H54 (cell line): ENCODE measurements around the gene CIP2A.
"Not testable (repeated sequence)": the region's sequence is repeated elsewhere in the genome, so short reads cannot be mapped to it uniquely, and the experiment has no call there.

ENCODE experiments used
- DNase-seq: peaks from one replicate; pipeline ENCODE4 v3.0.0; 2011; ENCODE audit warnings: low spot score, mixed read lengths; ENCODE audit not compliant: insufficient read length
- FAIRE-seq: peaks from 3 replicates; lab custom pipeline; 2011; peaks lifted over from hg19 to GRCh38; lab: Jason Lieb, UNC
- POLR2A ChIP-seq: IDR thresholded peaks from 2 replicates; pipeline ENCODE4 v1.6.1; 2011; ENCODE audit warnings: low read depth, mild to moderate bottlenecking, low read length

Gene CIP2A

DNA sequence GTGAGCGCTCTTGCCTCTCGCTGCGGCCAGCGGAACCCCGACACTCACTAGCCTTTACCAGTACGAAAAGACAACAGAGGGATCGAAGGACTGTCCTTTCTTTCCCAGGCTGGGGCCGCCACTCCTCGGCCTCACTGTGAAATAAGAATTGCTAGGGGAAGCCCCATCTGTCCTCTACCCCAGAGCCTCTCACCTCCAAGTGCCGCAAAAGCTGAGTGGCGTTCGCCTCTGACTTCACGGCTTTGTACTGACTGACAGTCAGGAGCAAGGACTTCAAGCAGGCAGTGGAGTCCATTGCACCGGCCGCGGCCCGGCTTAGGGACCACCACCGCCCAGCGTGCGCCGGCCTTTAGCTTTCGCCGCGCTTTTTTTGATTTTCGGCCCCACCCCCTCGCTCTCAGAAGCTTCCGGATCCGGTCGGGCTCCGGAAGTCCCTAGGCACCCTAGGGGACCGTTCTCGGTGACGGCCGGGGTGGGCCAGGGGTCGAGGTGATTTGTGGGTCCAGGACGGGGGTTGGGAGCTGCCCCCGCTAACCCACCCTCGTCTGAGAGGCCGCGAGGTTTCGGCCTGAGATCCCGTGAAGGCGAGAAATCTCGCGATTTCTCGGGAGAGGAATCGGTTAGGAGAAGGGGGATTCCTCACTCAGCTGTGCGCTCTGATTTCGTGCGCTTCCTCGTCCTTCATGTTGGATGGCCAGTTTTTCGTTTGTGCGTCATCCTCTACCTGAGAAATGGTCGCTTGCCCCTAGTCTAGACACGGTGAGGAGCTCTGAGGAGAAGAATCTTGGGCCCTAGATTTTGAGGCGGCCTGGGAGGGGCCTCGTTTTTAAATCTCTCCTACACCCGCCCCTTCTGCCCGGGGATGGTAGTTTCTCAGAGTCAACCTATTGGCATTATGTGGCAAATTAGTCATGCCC is at the start of gene CIP2A, which contains the start of gene DZIP3:
Gene CIP2A, minus strand, starts transcription at position 358 of the 917 bp plus-strand sequence. Its CDS starts 63 bp downstream, at position 295.
Gene DZIP3, plus strand, starts transcription at position 642 of the 917 bp plus-strand sequence. CDS start 15,685 bp downstream, outside the sequence.
- DNase-seq (peak; percentile 73), FAIRE-seq (peak; percentile 98)
- peak; percentile 66 for TF ChIP-seq POLR2A

DNA sequence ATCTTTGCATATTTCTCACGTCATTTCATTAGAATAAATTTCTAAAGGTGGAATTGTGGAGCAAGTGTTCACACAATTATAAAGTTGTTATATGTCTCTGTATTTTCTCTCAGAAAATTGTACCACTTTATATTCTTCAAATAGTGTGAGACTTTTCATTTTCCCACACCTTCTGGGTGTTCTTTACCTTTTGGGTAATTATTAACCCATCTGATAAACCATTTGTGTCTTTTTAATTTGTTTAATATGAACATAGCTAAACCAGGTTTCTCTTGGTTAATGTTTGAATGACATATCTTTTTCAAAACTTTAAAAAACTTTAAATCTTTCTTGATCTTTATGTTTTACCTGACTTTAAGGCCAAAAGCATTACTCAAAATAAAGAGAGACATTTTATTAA is 40.7 kb upstream of the CIP2A start:
- no peak for DNase-seq
- TF ChIP-seq POLR2A: no peak
- no peak for FAIRE-seq

DNA sequence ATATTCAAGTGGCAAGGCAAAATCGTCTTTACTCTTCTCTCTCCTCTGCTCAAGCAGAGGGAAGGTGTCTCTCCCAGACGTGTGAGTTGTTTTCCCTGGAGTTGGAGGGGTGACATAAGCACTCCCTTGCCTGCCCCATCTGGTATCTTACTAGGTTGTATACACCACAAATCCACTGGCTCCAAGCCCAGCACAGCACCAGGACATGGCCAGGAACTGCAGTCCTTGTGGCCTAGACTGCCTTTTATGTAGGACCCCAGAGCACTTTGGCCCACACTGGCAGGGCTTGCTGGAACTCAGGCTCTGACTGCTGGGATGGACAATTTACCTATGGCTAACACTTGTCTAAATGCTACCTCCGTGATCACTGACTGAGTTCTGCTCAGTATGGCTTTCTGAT is 34.3 kb upstream of the CIP2A start:
- DNase-seq (no peak), FAIRE-seq (no peak)
- TF ChIP-seq POLR2A: no peak

DNA sequence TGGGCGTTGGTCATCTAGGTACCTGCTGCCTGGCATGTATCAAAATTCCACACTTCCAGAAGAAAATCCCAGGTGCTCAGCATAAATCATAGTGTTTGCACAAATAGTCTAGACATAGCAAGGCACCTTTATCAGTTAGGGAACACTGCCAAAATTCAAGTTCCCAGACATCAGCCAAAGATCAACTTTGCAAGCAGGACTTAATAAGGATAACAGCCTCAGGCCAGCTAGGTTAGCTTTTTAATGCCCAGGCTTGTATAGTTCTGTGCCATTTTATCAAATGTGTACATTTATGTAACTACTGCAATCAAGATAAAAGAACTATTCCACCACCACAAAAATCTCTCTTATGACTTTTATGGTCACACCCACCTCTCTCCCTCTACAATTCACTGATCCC is 31.0 kb upstream of the CIP2A start:
- no peak for TF ChIP-seq POLR2A
- FAIRE-seq (no peak), DNase-seq (no peak)

DNA sequence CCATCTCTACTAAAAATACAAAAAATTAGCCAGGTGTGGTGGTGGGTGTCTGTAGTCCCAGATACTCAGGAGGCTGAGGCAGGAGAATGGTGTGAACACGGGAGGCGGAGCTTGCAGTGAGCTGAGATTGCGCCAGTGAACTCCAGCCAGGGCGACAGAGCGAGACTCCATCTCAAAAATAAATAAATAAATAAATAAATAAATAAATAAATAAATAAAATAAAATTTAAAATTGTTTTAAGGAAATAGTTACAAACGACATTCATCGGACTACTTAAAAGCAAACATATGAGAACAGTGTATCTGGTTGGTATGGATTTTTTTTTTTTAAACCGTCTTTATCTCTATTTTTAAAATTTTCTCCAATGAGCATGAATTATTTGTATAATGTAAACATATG is 26.9 kb upstream of the CIP2A start:
- not testable (repeated sequence) for FAIRE-seq, DNase-seq

DNA sequence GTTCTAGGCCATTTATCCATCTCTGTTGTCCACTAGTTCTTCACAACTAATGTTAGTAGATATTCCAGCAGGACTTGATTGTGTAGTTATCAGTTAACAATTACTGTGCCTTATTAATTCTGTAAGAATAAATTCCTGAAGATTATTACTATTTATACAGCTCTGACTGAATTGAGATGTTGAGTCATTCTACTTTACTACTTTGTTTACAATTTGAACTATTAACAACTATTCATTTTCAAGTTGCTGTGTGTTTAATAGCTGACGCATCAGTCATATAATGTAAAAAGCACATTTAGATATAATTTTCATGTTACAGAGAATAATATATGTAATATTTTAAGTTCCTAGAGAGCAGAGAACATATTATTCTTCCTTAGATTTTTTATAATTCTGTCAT is 21.4 kb upstream of the CIP2A start:
- FAIRE-seq (no peak), DNase-seq (no peak)
- TF ChIP-seq POLR2A: no peak

DNA sequence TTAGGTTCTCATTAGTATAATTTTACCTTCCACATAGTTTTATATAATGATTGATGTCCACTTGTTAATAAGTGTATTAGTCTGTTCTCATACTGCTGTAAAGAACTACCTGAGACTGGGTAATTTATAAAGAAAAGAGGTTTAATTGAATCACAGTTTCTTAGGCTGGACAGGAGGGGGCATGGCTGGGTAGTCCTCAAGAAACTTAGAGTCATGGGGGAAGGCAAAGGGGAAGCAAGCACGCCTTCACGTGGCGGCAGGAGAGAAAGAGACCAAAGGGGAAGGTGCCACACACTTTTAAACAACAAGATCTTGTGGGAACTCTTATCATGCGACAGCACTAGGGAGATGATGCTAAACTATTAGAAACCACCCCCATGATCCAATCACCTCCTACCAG is 19.5 kb upstream of the CIP2A start:
- DNase-seq (no peak), FAIRE-seq (no peak)
- TF ChIP-seq POLR2A: no peak

DNA sequence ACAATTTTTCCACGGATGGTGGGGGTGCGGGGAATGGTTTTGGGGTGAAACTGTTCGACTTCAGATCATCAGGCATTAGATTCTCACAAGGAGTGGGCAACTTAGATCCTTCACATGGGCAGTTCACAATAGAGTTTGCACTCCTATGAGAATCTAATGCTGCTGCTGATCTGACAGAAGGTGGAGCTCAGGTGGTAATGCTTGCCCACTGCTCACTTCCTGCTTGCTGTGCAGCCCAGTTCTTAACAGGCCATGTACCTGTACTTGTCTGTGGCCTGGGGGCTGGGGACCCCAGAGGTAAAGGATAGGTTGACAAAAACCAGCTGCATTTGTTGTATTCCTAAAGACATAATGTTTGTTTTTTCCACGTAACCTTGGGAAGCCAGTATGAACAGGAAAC is 16.3 kb upstream of the CIP2A start:
- no peak for TF ChIP-seq POLR2A
- no peak for DNase-seq
- FAIRE-seq: no peak

DNA sequence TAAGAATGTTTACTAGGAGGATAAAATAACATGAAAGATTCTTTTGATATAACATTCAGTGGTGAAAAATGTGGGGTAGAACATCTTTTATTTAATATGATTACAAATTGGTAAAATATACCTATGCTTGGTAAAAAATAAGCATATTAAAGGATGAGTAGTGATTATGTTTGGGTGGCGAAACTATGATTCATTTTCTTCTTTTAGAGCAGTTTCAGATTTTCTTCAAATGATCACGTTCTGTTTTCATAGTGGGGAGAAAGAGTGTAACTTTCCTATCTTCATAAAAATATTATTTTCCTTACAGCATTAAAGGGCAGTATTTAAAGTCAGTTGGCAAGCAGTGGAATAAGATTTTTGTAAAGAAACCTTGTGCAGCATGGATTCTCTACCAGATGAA is 15.8 kb upstream of the CIP2A start:
- TF ChIP-seq POLR2A: no peak
- FAIRE-seq (no peak), DNase-seq (no peak)

DNA sequence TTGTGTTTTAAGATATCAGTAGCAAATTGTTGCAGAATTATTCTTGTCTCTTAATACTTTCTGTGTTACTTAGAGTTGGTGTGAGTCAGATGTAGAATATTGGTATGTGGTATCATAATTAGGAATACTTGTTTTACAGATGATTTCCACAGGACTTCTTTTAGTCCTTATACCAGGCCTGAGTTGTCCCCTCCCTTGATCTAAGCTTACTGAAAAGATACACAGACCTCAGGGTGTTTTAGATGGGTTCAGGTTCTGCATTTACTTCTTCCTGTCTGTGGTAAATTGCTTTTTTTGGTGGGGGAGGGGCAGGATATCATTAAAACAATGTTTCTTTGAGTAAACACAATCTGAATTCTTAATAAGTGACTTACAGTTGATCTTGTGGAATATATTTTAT is 14.5 kb upstream of the CIP2A start:
- TF ChIP-seq POLR2A: no peak
- FAIRE-seq (peak; percentile 50), DNase-seq (no peak)

DNA sequence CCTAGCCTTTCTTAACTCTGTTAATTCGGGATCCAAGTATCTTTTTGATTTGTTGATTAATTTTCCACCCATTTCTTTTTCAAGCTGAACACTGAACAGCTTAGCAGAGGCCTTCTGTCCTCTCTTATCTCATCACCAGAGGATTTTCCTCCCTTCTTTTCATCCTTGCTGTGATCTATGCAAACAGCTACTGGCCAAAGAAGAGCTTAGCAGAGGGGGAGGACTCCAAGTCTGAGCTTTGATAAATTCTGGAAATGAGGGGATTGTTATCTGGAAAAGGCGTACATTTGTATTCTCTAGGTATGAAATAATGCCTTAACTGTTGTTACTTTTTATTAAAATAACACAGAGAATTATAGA is 13.7 kb upstream of the CIP2A start:
- FAIRE-seq (no peak), DNase-seq (no peak)
- no peak for TF ChIP-seq POLR2A

DNA sequence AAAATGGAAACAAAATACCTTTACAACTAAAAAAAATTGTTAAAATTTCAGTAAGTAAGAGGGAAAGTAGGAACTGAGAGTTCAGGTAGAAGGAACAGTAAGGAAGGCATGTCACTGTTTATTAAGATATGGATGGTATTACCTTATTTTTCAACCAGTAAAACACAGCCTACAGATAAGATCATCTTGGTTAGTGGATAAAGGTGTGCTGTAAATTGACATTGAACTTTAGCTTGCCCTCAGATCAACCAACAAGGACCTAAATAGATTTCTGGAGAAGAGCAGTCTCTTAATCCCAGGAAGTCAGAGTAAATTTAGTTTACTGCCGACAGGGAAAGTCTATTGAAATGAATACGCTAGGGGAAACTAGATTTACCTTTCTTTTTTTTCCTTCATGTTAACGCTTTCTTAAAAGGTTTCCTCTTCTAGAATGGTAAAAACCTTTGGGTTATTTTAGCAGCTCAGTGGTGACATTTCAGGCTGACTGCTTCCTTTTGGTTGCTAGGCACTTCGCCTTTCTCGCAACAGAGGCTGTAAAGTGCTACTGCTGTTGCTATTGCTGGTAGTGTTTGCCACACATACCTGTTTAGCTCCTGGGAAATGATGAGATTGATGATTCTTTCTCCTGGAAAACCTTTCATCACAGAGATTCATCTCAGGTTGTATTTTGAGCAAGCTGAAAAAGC is 13.2 kb upstream of the CIP2A start:
- FAIRE-seq (no peak), DNase-seq (no peak)
- no peak for TF ChIP-seq POLR2A

DNA sequence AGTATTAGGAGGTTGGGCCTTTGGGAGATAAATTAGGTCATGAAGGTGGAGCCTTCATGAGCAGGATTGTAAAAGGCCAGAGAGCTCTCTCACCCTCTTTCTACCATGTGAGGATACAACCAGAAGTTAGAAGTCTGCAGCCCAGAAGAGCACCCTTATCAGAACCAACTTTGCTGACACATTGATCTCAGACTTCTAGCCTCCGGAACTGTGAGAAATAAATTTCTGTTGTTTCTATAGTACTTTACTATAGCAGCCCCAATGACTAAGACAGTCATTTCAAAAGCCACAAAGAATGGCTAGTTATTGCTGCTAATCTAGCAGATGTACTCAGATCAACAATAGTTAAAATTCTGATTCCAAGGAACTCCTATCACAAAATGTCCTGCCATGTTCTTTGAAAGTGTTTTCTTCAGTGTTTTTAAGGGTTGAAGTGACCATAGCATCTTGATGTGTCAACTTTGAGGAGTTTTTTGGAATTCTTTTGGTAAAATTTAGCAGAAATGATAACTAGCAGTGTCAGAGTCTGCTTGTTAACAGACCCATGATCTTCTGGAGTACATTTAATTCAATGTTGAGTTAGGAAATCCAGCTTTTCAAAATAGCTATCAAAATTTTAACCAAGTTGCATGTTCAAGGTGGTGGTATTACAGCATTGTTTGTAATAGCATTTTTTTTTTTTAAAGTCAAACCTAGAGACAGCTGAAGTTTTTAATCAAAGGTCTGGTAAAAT is 10.6 kb upstream of the CIP2A start:
- DNase-seq: no peak
- peak; percentile 48 for FAIRE-seq
- no peak for TF ChIP-seq POLR2A

DNA sequence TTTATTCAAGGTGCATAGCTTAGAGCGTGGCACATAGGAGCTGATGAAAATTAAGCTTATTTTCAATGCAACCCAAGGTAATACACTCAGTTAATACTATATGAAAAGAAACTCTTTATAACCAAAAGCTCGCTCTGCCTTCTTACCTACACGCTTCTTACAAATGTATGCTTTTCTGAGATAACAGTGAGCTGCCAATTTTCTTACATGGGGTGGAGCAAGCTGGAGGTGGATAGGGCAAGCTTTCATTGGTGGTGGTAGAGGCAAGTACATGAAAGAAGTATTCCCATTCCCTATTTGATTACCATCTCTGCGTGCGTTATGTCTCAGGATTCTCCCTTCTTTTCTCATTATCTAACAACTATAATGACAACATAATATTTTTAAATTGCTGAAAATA is 9.1 kb upstream of the CIP2A start:
- no peak for DNase-seq
- TF ChIP-seq POLR2A: no peak
- no peak for FAIRE-seq
